HG02588 (cell line): ENCODE measurements around the gene BEGAIN.

Experiments used
- ATAC-seq: cut with Tn5 transposase; IDR thresholded peaks from one replicate; pipeline ENCODE4 v1.9.1; 2021; ENCODE audit warnings: mild to moderate bottlenecking, moderate library complexity; ENCODE audit not compliant: unreplicated experiment

Gene BEGAIN

GRCh38 chr14:100584056-100585031, 2.9 kb downstream of the BEGAIN start:
- no peak for ATAC-seq

DNA sequence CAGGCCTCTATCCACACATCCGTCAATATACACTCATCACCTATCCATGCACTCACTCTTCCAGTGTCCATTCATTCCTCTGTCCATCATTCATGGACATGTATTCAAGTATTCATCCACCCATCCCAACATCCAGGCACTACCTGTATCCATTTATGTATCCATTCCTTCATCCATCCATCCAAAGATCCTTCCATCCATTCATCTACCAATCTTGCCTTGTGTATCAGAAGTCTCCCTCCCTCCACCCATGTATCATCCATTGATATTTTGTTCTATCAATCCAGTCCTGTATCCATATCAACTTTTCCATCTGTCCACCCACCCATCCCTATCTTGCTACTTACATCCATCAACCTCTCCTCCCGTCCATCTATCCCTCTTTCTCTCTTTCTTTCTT, 4.0 kb downstream of the BEGAIN start:
- no peak for ATAC-seq

GRCh38 chr14:100582496-100583165, 4.6 kb downstream of the BEGAIN start:
- no peak for ATAC-seq

DNA sequence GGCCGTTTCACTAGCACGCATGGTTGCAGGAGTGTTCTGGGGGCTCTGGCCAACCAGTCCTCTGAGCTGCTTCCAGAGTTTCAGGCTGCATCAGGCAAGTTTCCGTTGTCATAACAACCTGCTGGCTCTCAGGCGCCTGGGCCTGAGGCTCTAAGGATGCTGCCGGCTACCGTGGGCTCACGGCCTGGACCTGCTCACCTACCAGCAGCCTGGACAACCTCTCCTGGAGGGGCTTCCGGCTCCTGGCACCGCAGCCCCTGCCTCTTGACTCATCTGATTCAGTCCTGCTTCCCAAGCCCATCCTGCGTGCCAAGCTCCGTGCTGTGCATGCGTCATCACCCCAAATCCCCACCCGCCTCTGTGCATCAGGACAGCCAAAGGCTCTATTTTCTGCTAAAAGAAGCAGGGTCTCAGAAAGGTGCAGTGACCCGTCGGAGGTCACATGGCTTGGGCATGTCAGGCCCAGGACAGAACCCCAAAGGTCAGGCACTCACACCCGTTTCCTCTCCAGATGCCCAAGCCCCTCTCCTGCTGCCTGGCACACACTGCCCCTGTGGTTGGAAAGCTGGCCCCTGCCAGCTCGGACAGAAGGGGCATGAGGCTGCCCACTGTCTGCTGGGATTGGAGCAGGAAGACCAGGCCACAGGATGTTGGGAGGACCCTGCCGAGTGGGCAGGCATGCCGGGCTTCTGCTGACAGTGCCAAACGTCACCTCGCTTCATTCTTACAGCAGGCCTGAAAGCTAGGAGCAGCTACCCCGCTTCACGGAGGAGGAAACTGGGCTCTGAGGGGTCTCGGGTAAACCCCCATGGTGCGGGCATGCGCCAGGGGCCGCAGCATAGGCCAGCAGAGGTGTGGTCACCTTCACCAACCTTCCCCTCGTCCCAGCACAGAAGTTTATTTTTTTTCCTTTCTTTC, 5.7 kb downstream of the BEGAIN start:
- no peak for ATAC-seq

- no peak for ATAC-seq
These were observed 6.6 kb downstream of the BEGAIN start for GRCh38 chr14:100580316-100581227.

GRCh38 chr14:100578552-100578951, 8.7 kb downstream of the BEGAIN start:
- ATAC-seq: no peak

- no peak for ATAC-seq
These were observed 9.2 kb downstream of the BEGAIN start for GRCh38 chr14:100577986-100578431.

DNA sequence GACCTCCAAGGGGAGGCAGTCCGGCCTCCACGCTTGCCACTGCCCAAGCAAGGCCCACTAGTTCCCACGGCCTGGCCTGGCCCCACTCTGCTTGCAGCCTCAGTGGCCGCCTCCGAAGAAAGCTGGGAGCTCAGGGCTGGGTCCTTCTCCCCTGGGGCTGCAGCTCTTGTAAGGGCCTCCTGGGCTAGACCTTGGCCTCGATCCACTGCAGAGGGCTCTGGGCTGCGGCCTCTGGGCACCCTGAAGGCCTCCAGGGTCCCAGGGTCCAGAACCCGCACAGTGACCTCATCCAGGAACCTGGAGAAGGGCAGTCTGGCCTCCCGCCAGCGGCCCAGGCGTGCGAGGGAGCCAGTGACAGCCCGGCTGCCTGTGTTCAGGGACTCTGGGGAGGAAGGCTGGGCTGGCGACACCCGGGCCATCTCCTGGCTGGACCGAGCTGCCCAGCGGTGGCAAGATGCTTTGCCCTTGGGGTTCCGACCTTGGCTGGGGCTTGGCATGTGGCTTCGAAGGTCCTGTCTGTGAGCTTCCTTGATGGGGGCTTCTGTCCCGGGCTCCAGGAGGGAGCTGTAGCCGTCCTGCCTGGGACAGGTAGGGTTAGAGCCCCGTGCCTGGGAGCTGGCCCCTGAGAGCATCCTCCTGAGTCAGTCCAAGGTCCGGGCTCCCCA, 9.8 kb downstream of the BEGAIN start:
- no peak for ATAC-seq

DNA sequence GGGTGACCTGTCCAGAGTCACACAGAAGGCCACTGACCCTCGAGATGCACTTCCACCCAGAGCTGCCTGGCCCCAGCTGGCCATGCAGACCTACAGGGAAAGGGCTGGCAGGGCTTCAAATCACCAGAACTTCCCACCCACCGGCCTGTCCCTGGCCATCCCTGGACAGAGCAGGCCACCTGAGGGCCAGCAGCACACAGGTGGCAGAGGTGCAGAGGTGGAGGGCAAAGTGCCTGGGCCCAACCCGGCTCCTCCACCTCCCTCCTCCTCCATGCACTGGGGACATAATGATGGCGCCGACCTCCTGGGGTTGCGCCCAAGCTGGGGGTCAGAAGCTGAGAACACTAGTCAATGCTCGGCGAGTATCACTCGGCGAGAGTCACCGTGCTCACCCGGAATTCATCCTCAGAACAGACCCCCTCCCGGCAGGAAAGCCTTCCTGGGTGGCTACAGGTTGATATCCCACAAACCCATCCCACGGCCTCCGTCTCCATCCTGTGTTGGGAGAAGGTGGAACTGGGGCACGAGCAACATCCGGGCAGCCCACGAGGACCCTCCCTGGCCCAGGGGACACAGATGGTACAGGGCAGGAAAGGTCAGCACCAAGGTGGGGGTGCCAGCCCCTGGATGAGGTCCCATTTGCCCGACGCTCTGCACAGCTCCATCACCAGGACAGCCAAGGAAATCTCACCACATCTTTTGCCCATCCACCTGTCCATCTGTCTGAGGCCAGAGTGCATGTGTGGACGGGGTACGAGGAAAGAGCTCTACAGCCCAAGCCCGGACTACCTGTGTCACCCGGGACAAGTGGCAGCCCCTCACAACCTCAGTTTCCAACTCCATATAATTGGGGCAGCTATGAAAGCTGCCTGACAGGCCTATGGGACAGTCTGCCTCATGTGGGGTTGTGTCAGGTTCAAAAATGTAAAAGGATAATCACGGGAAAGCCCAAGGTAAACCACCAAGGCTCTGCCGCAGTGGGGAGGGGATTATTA, 10.8 kb downstream of the BEGAIN start:
- no peak for ATAC-seq

- ATAC-seq: no peak
These were observed 11.8 kb downstream of the BEGAIN start for GRCh38 chr14:100575266-100575995.

DNA sequence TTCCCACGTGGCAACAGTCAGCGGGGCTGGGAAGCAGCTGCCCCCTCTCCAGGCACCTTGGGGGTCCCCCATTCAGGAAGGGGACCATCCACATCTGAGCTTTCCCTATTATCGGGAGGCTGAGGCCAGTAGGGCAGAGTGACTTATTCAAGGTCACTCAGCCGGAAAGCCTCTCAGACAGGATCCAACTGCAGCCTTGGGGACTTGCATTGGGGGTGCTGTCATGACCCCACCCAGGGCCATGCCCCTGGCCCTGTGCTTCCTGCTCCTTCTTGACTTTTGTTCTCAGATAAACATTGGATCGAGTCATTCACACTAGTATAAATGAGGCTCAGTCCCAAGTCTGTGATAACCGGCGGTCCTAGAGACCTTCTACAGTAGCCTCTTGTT, 12.6 kb downstream of the BEGAIN start:
- no peak for ATAC-seq

GRCh38 chr14:100573757-100574641, 13.2 kb downstream of the BEGAIN start:
- ATAC-seq: no peak

DNA sequence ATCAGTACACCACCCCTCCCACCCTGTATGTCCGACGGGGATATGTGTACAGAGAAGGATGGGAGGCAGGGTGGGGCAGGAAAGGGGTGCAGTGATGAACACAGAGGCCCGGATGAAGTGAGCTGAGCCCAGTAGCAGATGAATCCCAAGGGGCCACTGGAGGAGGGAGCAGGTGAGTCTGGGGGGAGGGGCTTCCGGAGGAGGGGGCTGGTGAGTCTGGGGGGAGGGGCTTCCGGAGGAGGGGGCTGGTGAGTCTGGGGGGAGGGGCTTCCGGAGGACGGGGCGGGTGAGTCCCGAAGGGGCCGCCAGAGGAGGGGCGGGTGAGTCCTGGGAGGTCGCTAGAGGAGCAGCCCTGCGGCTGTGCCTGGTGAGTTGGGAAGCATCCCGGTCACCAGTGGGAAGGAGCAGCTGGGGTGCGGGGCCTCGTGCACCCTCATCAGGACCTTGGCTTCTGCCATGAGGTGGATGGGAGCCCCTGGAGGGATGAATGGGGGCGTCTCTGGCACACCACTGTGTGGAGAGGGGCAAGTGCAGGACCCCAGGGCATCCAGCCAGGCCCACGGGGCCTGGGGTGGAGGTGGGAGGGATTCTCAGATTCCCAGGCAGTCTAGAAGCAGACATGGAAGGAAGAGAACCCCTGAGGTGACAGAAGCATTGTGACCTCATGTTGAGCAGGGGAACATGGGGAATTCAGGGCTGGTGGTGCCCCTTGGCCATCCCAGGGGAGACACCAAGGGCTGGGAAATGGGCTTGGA, 14.0 kb downstream of the BEGAIN start:
- ATAC-seq: no peak

GRCh38 chr14:100572543-100572942, 14.7 kb downstream of the BEGAIN start:
- ATAC-seq: no peak

DNA sequence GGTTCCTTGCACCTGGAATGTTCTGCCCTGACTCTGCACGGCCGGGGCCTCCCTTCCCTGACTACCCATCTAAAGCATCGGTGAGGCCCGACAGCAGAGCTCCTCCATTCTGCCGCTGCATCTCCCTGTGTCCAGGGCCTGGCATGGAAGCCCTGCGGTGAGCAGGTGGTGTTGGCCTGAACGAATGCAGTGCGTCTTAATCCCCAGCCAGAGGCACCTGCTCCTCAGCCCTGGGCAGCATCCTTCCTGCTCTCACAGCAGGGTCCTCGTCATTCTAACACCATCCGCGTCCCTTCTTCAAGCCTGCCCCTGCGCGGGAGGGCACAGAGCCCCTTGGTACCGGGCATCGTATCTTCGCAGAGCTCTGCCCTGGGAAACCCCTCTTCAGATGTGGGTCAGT, 15.4 kb downstream of the BEGAIN start:
- no peak for ATAC-seq
